Measurements from ENCODE around the gene PLPP1.

PLPP1 gene

GRCh38 chr5:55441107-55441771 lies 93.5 kb downstream of the PLPP1 start:
- no peak overlapping the region for H3K9ac ChIP-seq (ENCODE audit: low read length)
- no peaks in the 10 kb centered on the region for H3K9me3 ChIP-seq (ENCODE audit: low read length)
- H3K4me3 ChIP-seq (ENCODE audit: low read depth in 1 of 2, low read length in 2 of 2), result no peak overlapping the region
- H3K27me3 ChIP-seq (ENCODE audit: control insufficient read depth in 1 of 2, insufficient read depth in 2 of 2, low read length in 2 of 2), result no peaks in the 10 kb centered on the region
- peaks cover 71% of the 10 kb centered on the region for H3K4me1 ChIP-seq (ENCODE audit: insufficient read depth, low read length)
- no peaks in the 10 kb centered on the region for H3K36me3 ChIP-seq (ENCODE audit: insufficient read depth, low read length)
- peak overlapping the region; percentile 92 for H3K27ac ChIP-seq (ENCODE audit: low read depth, low read length)

- Histone ChIP-seq H3K36me3 (ENCODE audit: insufficient read depth, low read length) (no peaks in the 10 kb centered on the region), H3K9me3 (ENCODE audit: low read length) (no peaks in the 10 kb centered on the region), H3K27ac (ENCODE audit: low read depth, low read length) (peak overlapping the region; percentile 92), H3K9ac (ENCODE audit: low read length) (peak overlapping the region; percentile 20), H3K4me3 (ENCODE audit: low read depth in 1 of 2, low read length in 2 of 2) (no peak overlapping the region), H3K27me3 (ENCODE audit: control insufficient read depth in 1 of 2, insufficient read depth in 2 of 2, low read length in 2 of 2) (no peaks in the 10 kb centered on the region), H3K4me1 (ENCODE audit: insufficient read depth, low read length) (peaks cover 67% of the 10 kb centered on the region)
Observed at GRCh38 chr5:55440188-55440646, 94.5 kb downstream of the PLPP1 start.

GRCh38 chr5:55438998-55439397 lies 95.8 kb downstream of the PLPP1 start:
- peak overlapping the region; percentile 92 for H3K27ac ChIP-seq (ENCODE audit: low read depth, low read length)
- H3K27me3 ChIP-seq (ENCODE audit: control insufficient read depth in 1 of 2, insufficient read depth in 2 of 2, low read length in 2 of 2), result no peaks in the 10 kb centered on the region
- no peaks in the 10 kb centered on the region for H3K36me3 ChIP-seq (ENCODE audit: insufficient read depth, low read length)
- H3K9ac ChIP-seq (ENCODE audit: low read length), result peak overlapping the region; percentile 20
- H3K9me3 ChIP-seq (ENCODE audit: low read length), result no peaks in the 10 kb centered on the region
- peaks cover 73% of the 10 kb centered on the region for H3K4me1 ChIP-seq (ENCODE audit: insufficient read depth, low read length)
- H3K4me3 ChIP-seq (ENCODE audit: low read depth in 1 of 2, low read length in 2 of 2), result peak overlapping the region in 1 of 2 donors; percentile 2

GRCh38 chr5:55437859-55438206 lies 96.9 kb downstream of the PLPP1 start:
- no peak overlapping the region for H3K4me3 ChIP-seq (ENCODE audit: low read depth in 1 of 2, low read length in 2 of 2)
- peak overlapping the region; percentile 31 for H3K9ac ChIP-seq (ENCODE audit: low read length)
- no peaks in the 10 kb centered on the region for H3K9me3 ChIP-seq (ENCODE audit: low read length)
- H3K36me3 ChIP-seq (ENCODE audit: insufficient read depth, low read length), result no peaks in the 10 kb centered on the region
- H3K27ac ChIP-seq (ENCODE audit: low read depth, low read length), result peak overlapping the region; percentile 92
- peaks cover 69% of the 10 kb centered on the region for H3K4me1 ChIP-seq (ENCODE audit: insufficient read depth, low read length)
- no peaks in the 10 kb centered on the region for H3K27me3 ChIP-seq (ENCODE audit: control insufficient read depth in 1 of 2, insufficient read depth in 2 of 2, low read length in 2 of 2)

GRCh38 chr5:55437452-55437851 lies 97.3 kb downstream of the PLPP1 start:
- Histone ChIP-seq H3K4me1 (ENCODE audit: insufficient read depth, low read length) (peaks cover 69% of the 10 kb centered on the region), H3K4me3 (ENCODE audit: low read depth in 1 of 2, low read length in 2 of 2) (no peak overlapping the region), H3K9ac (ENCODE audit: low read length) (peak overlapping the region; percentile 31), H3K27me3 (ENCODE audit: control insufficient read depth in 1 of 2, insufficient read depth in 2 of 2, low read length in 2 of 2) (no peaks in the 10 kb centered on the region), H3K9me3 (ENCODE audit: low read length) (no peaks in the 10 kb centered on the region), H3K36me3 (ENCODE audit: insufficient read depth, low read length) (no peaks in the 10 kb centered on the region), H3K27ac (ENCODE audit: low read depth, low read length) (peak overlapping the region; percentile 92)

GRCh38 chr5:55432549-55432948 lies 102.2 kb downstream of the PLPP1 start:
- no peak overlapping the region for H3K27ac ChIP-seq (ENCODE audit: low read depth, low read length)
- H3K4me3 ChIP-seq (ENCODE audit: low read depth in 1 of 2, low read length in 2 of 2), result no peak overlapping the region
- H3K27me3 ChIP-seq (ENCODE audit: control insufficient read depth in 1 of 2, insufficient read depth in 2 of 2, low read length in 2 of 2), result no peaks in the 10 kb centered on the region
- no peaks in the 10 kb centered on the region for H3K9me3 ChIP-seq (ENCODE audit: low read length)
- H3K9ac ChIP-seq (ENCODE audit: low read length), result no peak overlapping the region
- peaks cover 50% of the 10 kb centered on the region for H3K4me1 ChIP-seq (ENCODE audit: insufficient read depth, low read length)
- peaks cover 11% of the 10 kb centered on the region for H3K36me3 ChIP-seq (ENCODE audit: insufficient read depth, low read length)

- Histone ChIP-seq H3K27ac (ENCODE audit: low read depth, low read length) (no peak overlapping the region), H3K9ac (ENCODE audit: low read length) (no peak overlapping the region), H3K4me3 (ENCODE audit: low read depth in 1 of 2, low read length in 2 of 2) (peak overlapping the region in 1 of 2 donors; percentile 16), H3K9me3 (ENCODE audit: low read length) (no peaks in the 10 kb centered on the region), H3K27me3 (ENCODE audit: control insufficient read depth in 1 of 2, insufficient read depth in 2 of 2, low read length in 2 of 2) (no peaks in the 10 kb centered on the region), H3K4me1 (ENCODE audit: insufficient read depth, low read length) (peaks cover 39% of the 10 kb centered on the region), H3K36me3 (ENCODE audit: insufficient read depth, low read length) (peaks cover 30% of the 10 kb centered on the region)
Observed at GRCh38 chr5:55429613-55430253, 105.0 kb downstream of the PLPP1 start.

GRCh38 chr5:55429221-55429612 lies 105.5 kb downstream of the PLPP1 start:
- Histone ChIP-seq H3K27ac (ENCODE audit: low read depth, low read length) (no peak overlapping the region), H3K36me3 (ENCODE audit: insufficient read depth, low read length) (peaks cover 34% of the 10 kb centered on the region), H3K9me3 (ENCODE audit: low read length) (no peaks in the 10 kb centered on the region)

GRCh38 chr5:55427157-55427556 lies 107.6 kb downstream of the PLPP1 start:
- Histone ChIP-seq H3K27me3 (ENCODE audit: control insufficient read depth in 1 of 2, insufficient read depth in 2 of 2, low read length in 2 of 2) (no peaks in the 10 kb centered on the region), H3K9ac (ENCODE audit: low read length) (no peak overlapping the region), H3K4me1 (ENCODE audit: insufficient read depth, low read length) (peaks cover 39% of the 10 kb centered on the region), H3K9me3 (ENCODE audit: low read length) (no peaks in the 10 kb centered on the region), H3K36me3 (ENCODE audit: insufficient read depth, low read length) (peaks cover 50% of the 10 kb centered on the region), H3K4me3 (ENCODE audit: low read depth in 1 of 2, low read length in 2 of 2) (no peak overlapping the region), H3K27ac (ENCODE audit: low read depth, low read length) (no peak overlapping the region)

More at GRCh38 chr5:55429221-55429612, 105.5 kb downstream of the PLPP1 start:
- Histone ChIP-seq H3K4me3 (ENCODE audit: low read depth in 1 of 2, low read length in 2 of 2) (peak overlapping the region in 1 of 2 donors; percentile 16), H3K27me3 (ENCODE audit: control insufficient read depth in 1 of 2, insufficient read depth in 2 of 2, low read length in 2 of 2) (no peaks in the 10 kb centered on the region), H3K9ac (ENCODE audit: low read length) (no peak overlapping the region), H3K4me1 (ENCODE audit: insufficient read depth, low read length) (peaks cover 34% of the 10 kb centered on the region)

- Histone ChIP-seq H3K36me3 (ENCODE audit: insufficient read depth, low read length) (peaks cover 50% of the 10 kb centered on the region), H3K27ac (ENCODE audit: low read depth, low read length) (no peak overlapping the region), H3K27me3 (ENCODE audit: control insufficient read depth in 1 of 2, insufficient read depth in 2 of 2, low read length in 2 of 2) (no peaks in the 10 kb centered on the region)
Observed at GRCh38 chr5:55426455-55426854, 108.3 kb downstream of the PLPP1 start.

GRCh38 chr5:55421074-55421529 lies 113.7 kb downstream of the PLPP1 start:
- Histone ChIP-seq H3K36me3 (ENCODE audit: insufficient read depth, low read length) (peaks cover 34% of the 10 kb centered on the region), H3K4me3 (ENCODE audit: low read depth in 1 of 2, low read length in 2 of 2) (no peak overlapping the region), H3K27me3 (ENCODE audit: control insufficient read depth in 1 of 2, insufficient read depth in 2 of 2, low read length in 2 of 2) (no peaks in the 10 kb centered on the region), H3K9ac (ENCODE audit: low read length) (no peak overlapping the region), H3K4me1 (ENCODE audit: insufficient read depth, low read length) (peaks cover 45% of the 10 kb centered on the region), H3K27ac (ENCODE audit: low read depth, low read length) (no peak overlapping the region), H3K9me3 (ENCODE audit: low read length) (no peaks in the 10 kb centered on the region)

More at GRCh38 chr5:55426455-55426854, 108.3 kb downstream of the PLPP1 start:
- Histone ChIP-seq H3K9ac (ENCODE audit: low read length) (no peak overlapping the region), H3K4me3 (ENCODE audit: low read depth in 1 of 2, low read length in 2 of 2) (no peak overlapping the region), H3K4me1 (ENCODE audit: insufficient read depth, low read length) (peaks cover 45% of the 10 kb centered on the region), H3K9me3 (ENCODE audit: low read length) (no peaks in the 10 kb centered on the region)

Measured in muscle layer of colon (tissue), 2 donors.